Ramos (cell line): ENCODE measurements around the gene SERF1A.
"Not testable (repeated sequence)": the region's sequence is repeated elsewhere in the genome, so short reads cannot be mapped to it uniquely, and the experiment has no call there.

Experiments
- in situ Hi-C: fragments of 300-500 bp; cut with MboI; formaldehyde crosslinking; loops from one replicate; pipeline ENCODE4 v1.14.3; 2022; ENCODE audit warnings: low sequenced_read_pairs; ENCODE audit not compliant: unreplicated experiment

The SERF1A gene

DNA sequence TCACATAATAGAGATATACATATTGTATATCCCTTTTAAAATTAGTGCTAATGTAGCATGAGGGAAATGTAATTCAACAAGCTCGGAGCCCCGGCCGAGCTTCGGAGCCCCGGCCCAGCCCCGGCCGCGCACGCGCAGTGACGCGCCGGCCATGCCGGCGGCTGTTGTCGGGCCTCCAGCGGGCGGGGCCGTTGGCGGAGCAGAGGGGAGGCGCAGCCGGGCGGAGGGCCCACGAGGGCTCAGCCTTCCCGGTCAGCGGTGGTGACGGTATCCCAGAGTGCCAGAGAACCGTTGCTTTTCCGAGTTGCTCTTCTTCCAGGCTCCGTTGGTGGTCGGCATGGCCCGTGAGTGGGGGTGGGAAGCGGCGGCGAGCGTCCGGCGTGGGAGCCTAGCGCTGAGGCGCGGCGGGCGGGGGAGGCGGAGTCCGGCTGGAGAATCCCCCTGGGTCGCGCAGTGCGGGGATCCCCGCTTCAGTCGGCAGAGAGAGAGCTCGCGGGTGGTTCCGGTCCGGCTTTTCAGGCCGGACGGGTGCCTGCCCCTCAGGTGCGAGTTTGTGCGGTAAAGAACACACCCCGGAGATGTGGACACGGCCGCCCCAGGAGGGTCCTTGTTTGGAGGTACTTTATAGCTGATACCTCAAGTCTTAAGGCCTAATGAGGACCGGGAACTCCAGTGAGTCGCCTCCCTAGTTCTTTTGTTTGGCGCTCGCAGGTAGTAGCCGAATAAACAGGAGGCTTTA is at the start of gene SERF1A:
TSS of gene SERF1A (plus strand) at position 137 of the 739 bp plus-strand sequence. CDS start at position 338, 201 bp downstream.
- in situ Hi-C loops: not testable (repeated sequence)

DNA sequence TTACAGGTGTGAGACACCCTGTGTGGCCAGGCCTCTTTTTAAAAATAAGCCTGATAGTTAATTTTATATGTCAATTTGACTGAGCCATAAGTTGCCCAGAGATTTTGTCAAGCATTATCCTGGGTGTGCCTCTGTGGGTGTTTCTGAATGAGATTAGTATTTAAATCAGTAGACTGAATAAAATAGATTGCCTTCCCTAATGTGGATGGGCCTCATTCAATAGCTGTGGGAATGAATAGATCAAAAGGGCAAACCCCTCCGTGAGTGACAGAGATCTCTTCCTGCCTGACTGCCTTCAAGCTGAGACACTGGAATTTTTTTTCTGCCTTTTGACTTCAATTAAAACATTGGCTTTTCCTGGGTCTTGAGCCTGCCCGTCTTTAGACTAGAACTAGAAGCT is 33.7 kb upstream of the SERF1A start:
- in situ Hi-C loops: not testable (repeated sequence)

DNA sequence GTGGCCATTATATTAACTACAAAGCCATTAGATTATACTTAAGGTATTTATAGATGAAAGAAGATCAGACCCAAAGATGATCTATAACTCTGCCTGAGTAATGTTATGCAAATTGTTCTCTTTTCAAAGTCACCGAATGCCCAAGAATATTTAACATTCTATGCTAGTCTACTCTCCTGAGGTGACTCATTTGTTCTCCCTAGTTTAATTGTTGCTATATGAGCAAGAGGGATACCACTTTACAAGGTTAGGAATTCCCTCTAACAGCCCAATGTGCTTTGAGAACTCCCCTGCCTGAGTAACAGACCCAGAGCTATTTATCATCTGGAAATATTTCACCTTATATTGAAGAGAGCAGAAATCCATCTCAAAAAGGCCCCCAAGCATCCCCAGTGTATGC is 29.8 kb upstream of the SERF1A start:
- in situ Hi-C loops: not testable (repeated sequence)

DNA sequence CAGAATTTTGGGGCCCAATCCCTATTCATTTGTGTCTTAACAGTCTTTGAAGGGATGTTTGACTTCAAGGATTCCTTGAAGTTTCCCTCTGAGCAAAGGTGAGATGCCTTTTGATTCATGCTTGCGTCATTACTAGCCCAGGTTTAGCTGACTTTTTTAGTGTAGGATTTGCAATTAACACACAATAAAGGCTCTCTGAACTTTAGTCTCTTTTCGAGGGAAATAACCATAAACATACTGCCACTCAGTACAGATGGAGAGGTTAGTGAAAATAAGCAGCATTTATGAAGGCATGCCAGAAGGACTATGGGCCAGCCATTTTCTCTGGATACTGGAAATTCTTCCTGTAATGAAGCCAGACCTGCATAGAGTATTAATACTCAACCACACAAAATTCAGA is 4.4 kb upstream of the SERF1A start:
- in situ Hi-C loops: not testable (repeated sequence)

DNA sequence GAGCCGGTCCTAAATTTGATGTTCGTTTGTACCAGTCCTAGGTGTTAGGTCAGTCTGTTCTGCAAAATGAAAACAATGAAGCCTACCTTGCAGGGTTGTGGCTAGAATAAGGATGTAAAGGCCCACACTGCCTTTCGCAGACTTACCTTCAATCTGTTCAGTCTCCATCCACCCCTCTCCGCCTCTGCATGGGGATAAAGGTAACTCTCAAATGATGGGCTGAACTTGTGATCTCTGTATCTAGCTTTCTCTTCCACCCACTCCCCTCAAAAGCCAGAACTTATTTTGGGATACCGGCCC is 753 bp downstream of the SERF1A start:
- in situ Hi-C loops: not testable (repeated sequence)

DNA sequence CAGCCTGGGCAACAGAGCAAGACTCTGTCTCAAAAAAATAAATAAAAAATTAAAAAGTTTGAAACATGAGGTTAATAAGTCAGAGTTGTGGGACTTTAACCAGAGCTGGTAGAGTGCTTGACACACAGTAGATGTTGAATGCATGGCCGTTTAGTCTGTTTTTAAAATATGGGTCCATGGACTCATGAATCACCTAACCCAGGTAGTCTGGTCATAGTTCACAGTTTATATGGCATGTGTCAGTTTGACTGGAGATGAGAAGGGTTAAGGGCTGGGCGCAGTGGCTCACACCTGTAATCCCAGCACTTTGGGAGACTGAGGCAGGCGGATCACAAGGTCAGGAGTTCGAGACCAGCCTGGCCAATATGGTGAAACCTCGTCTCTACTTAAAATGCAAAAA is 6.2 kb downstream of the SERF1A start:
- in situ Hi-C loops: not testable (repeated sequence)

DNA sequence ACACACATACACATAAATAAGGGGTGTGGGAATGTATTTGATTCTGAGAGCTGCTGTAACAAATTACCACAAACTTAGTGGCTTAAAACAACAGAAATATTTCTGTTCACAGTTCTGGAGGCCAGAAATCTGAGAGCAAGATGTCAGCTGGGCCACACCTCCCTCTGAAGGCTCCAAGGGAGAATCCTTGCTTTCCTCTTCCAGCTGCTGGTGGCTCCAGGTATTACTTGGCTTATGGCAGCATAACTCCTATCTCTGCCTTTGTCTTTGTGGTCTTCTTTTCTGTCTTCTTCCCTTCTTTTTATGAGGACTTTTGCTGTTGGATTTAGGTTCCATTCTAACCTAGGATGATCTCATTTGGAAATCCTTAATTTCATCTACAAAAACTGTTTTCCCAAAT is 16.4 kb downstream of the SERF1A start:
- in situ Hi-C loops: not testable (repeated sequence)

DNA sequence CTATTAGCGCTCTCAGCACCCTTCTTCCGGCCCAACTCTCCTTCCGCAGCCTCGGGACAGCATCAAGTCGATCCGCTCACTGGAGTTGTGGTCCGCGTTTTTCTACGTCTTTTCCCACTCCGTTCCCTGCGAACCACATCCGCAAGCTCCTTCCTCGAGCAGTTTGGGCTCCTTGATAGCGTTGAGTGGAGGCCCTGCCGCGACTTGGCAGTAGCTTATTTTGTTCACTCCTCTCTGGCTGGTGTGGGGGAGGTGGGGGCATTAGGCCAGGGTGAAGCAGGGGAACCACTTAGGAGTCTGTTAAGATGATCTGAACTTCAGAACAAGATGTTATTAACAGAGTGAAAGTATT is 24.7 kb downstream of the SERF1A start:
- in situ Hi-C loops: not testable (repeated sequence)

DNA sequence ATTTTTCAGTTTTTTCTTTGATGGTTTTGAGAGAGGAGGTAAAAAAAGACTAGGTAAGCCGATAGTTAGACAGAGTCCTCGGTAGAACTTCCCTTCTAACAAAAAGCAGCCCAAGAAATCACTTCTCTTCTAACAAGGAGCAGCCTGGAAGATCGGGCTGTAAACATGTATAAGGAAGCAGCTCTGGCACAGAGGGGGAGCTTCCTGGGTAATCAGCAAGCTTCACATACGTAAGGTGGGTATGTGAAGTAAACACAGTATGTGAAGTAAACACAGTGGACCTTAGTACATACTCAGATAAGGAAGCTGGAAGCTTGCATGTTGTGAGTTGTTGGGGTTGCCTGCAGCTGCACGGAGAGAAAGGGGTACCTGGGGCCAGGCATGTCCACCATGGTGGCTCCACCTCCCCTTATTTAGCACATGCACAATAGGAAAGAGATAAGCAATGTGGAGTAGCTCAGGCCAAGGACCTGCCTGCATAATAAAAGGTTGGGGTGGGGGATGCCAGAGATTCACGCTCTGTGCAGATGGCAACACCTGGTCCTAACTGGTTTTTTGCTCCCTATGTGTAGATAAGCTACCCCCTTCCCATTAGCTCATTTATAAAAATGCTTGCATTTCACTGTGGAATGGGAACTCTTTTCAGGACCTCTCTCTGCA is 31.4 kb downstream of the SERF1A start:
- in situ Hi-C loops: not testable (repeated sequence)

DNA sequence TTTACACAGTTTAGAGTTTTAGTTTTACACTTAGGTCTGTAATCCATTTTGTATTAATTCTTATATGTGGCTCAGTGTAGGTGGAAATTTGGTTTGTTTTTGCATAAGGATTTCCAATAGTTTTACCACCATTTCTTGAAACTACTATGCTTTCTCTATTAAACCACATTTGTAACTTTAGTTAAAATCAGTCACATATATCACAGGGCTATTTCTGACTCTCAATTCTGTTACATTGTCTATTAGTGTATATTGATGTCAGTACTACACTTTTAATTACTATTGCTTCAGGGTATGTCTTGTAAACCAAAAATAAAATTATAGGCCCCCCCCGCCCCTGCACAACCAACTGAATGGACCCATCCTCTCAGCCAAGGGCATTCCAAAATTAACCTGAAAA is 32.1 kb downstream of the SERF1A start:
- in situ Hi-C loops: not testable (repeated sequence)

DNA sequence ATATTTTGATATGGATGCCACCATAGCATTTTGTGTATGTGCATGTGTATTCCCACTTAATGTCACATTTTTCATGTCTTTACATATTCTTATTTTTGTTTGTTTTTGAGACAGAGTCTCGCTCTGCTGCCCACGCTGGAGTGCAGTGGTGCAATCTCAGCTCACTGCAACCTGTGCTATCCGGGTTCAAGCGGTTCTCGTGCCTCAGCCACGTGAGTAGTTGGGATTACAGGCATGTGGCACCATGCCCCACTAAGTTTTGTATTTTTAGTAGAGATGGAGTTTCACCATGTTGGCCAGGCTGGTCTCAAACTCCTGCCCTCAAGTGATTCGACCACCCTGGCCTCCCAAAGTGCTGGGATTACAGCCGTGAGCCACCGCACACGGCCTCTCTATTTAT is 52.6 kb downstream of the SERF1A start:
- in situ Hi-C loops: not testable (repeated sequence)
